Lung (tissue), 12 donors: ENCODE measurements around the gene NAT14. TPM values are rescaled to one million over a fixed set of nuclear protein-coding genes. Genes with fewer than 3 reads are reported as not detected.

Experiments used
- ATAC-seq: fragments of 200-7000 bp; cut with Tn5 transposase; one replicate; pipeline ENCODE4 v1.9.1; 2020; ENCODE audit warnings: moderate number of reproducible peaks; ENCODE audit not compliant: insufficient read depth, low FRiP score
- DNase-seq, 3 donors: peaks; one replicate each; pipeline ENCODE4 v3.0.0-alpha.2; 2013 to 2017
- H3K27ac ChIP-seq, 2 donors: one replicate each; pipeline ENCODE4 v1.5.1; 2013; ENCODE audit warnings: mild to moderate bottlenecking in 2 of 2, moderate library complexity in 2 of 2, control low read depth in 1 of 2, inconsistent platforms in 1 of 2, low read depth in 1 of 2, low read length in 1 of 2
- H3K27me3 ChIP-seq, 3 donors: one replicate each; pipeline ENCODE4 v1.5.1; 2013; ENCODE audit warnings: low read length in 2 of 3; ENCODE audit not compliant: control insufficient read depth in 3 of 3, insufficient read depth in 3 of 3
- H3K36me3 ChIP-seq, 4 donors: one replicate each; pipeline ENCODE4 v1.5.1; 2013; ENCODE audit warnings: low read length in 4 of 4, mild to moderate bottlenecking in 1 of 4, moderate library complexity in 1 of 4; ENCODE audit not compliant: control insufficient read depth in 4 of 4, insufficient read depth in 4 of 4
- H3K4me1 ChIP-seq, 5 donors: one replicate each; pipeline ENCODE4 v1.5.1; 2013; ENCODE audit warnings: low read length in 5 of 5, mild to moderate bottlenecking in 2 of 5, moderate library complexity in 1 of 5; ENCODE audit not compliant: control insufficient read depth in 5 of 5, insufficient read depth in 5 of 5
- H3K4me3 ChIP-seq: one replicate; pipeline ENCODE4 v1.5.1; 2013; ENCODE audit warnings: mild to moderate bottlenecking, control low read depth, moderate library complexity
- H3K9ac ChIP-seq, 2 donors: one replicate each; pipeline ENCODE4 v1.5.1; 2013; ENCODE audit warnings: low read length in 2 of 2, control low read depth in 1 of 2; ENCODE audit not compliant: insufficient read depth in 1 of 2
- H3K9me3 ChIP-seq, 4 donors: one replicate each; pipeline ENCODE4 v1.5.1; 2013; ENCODE audit warnings: low read length in 3 of 4, mild to moderate bottlenecking in 1 of 4, moderate library complexity in 1 of 4; ENCODE audit not compliant: control insufficient read depth in 4 of 4, insufficient read depth in 3 of 4
- CTCF ChIP-seq: IDR thresholded peaks from 2 replicates; pipeline ENCODE4 v1.5.1; 2012; ENCODE audit warnings: mild to moderate bottlenecking; ENCODE audit errors: control extremely low read depth, extremely low read depth
- WGBS, 2 donors: extraction: QIAGEN DNeasy Blood & Tissue Kit; methylation state at CpG; one replicate each; pipeline ENCODE4 v1.1.7; 2013; 5-methylcytosine and 5-hydroxymethylcytosine counted together
- polyA plus RNA-seq, 2 donors: library from polyadenylated mRNA; stranded (reverse); fragments of 200-250 nt; gene quantifications; one replicate each; pipeline ENCODE4 v1.2.1, GENCODE V29; 2013
- total RNA-seq, 2 donors: library from RNA; depleted of rRNA in 1 of 2; stranded (reverse); fragments of >200 nt in 1 of 2; gene quantifications; one replicate each; pipeline ENCODE4 v1.2.1, GENCODE V29; 2014 to 2021
- donor health status: control.
- donor health status: control.
- donor health status: Bipolar disorder and iron deficiency.
- donor health status: healthy.
- donor health status: DM: yes; HTN: yes; CAD: no.

NAT14 gene
- total and polyA plus RNA-seq, 4 donors: 17.7 to 46.2 (median 33.2) TPM

DNA sequence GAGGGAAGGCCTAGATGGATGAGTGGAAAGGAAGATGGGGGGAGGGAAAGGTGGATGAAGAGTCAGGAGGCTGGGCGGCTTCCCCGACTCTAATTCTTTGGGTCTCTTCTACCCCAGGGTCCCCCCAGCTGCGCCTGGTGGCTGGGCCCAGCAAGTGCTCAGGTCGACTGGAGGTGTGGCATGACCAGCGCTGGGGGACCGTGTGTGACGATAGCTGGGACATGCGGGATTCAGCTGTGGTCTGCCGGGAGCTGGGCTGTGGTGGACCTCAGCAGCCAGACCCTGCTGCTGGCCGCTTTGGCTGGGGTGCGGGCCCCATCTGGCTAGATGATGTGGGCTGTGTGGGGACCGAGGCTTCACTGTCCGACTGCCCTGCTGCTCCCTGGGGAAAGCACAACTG lies 12.8 kb downstream of the NAT14 start:
- DNase-seq: no peak
- Histone ChIP-seq H3K4me3 (no peak overlapping the region), H3K9me3 (peaks cover 0 to 2% (median 0%) of the 10 kb centered on the region in 4 donors), H3K27ac (no peak overlapping the region), H3K4me1 (peaks cover 0 to 10% (median 4%) of the 10 kb centered on the region in 5 donors), H3K9ac (no peak overlapping the region), H3K36me3 (no peaks in the 10 kb centered on the region), H3K27me3 (no peaks in the 10 kb centered on the region)
- ATAC-seq: no peak
- no peak for TF ChIP-seq CTCF
- 82 to 92% methylated on average over 12 to 13 of the region's 13 CpGs for WGBS, 2 donors

- H3K9ac ChIP-seq: no peak overlapping the region
- H3K36me3 ChIP-seq: no peaks in the 10 kb centered on the region
- H3K4me3 ChIP-seq: no peak overlapping the region
- no peak for TF ChIP-seq CTCF
- WGBS, 2 donors: 27 to 57% methylated on average over 2 of the region's 2 CpGs
- ATAC-seq (no peak), DNase-seq (no peak)
- H3K4me1 ChIP-seq: peaks cover 0 to 5% (median 0%) of the 10 kb centered on the region in 5 donors
- no peak overlapping the region for H3K27ac ChIP-seq
- peaks cover 0 to 2% (median 0%) of the 10 kb centered on the region in 4 donors for H3K9me3 ChIP-seq
- H3K27me3 ChIP-seq: no peaks in the 10 kb centered on the region
Observed at GRCh38 chr19:55498246-55498840, 13.4 kb downstream of the NAT14 start.

GRCh38 chr19:55500368-55500952 lies 15.5 kb downstream of the NAT14 start:
- DNase-seq (no peak), ATAC-seq (no peak)
- H3K36me3 ChIP-seq: no peaks in the 10 kb centered on the region
- H3K9ac ChIP-seq: no peak overlapping the region
- no peak overlapping the region for H3K4me3 ChIP-seq
- no peak overlapping the region for H3K27ac ChIP-seq
- WGBS, 2 donors: 95 to 96% methylated on average over 26 of the region's 26 CpGs
- no peaks in the 10 kb centered on the region for H3K9me3 ChIP-seq
- no peaks in the 10 kb centered on the region for H3K27me3 ChIP-seq
- H3K4me1 ChIP-seq: no peaks in the 10 kb centered on the region
- TF ChIP-seq CTCF: no peak
